GM21515 (cell line): Measurements from ENCODE around the gene MEGF6.

ENCODE experiments used
- ATAC-seq: cut with Tn5 transposase; IDR thresholded peaks from one replicate; pipeline ENCODE4 v1.9.1; 2021; ENCODE audit not compliant: unreplicated experiment

MEGF6 gene

DNA sequence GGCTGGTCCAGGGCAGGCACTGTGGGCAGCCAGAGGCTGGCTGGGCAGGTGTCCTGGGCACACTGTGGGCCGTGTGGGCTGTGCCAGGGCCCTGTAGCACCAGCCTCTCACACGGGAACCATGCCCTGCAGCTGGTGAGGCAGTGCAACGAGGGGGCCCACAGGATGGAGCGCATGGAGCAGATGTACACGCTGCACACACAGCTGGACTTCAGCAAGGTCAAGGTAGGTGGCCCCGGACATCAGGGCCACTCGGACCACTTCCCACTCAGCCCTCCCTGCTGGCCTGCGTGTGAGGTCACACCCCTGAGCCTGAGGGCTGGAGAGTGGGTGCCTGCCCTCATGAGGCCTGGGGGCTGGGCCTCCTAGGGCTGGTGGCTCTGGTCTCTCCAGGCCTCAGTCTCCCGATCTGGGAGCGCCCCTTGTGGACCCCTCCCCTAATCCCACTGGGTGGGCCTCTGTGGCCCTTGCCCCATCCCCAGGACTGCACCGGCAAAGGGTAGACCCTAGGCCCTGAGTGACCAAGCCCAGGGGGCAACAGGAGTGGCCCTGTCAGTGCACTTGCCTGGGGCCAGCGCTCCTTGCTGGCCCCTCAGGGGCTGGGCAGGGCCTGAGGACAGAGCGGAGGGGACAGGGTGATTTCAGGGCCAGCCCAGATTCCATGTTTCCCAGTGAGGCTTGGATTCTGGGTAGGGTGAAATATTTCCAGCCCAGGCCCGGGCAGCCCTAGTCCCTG lies 135.3 kb downstream of the MEGF6 start:
- ATAC-seq = no peak

DNA sequence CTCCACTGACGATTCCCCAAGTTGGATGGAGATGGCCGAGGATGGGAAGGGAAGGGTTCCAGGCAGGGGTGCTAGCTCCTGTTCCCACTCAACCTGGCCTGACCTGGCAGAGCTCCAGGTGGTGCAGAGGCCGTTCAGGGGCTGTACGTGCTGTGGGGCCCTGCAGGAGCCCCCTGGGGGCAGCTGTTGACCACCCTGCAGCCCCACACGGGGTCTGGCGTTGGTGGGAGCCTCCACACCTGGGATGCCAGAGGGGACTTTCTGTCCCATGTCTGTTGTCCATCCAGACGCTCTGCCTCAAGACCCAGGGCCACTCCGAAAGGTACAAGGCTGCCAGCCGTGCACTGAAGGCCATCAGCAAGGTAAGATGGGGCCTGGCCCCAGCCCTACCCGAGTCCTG lies 136.9 kb downstream of the MEGF6 start:
- no peak for ATAC-seq

DNA sequence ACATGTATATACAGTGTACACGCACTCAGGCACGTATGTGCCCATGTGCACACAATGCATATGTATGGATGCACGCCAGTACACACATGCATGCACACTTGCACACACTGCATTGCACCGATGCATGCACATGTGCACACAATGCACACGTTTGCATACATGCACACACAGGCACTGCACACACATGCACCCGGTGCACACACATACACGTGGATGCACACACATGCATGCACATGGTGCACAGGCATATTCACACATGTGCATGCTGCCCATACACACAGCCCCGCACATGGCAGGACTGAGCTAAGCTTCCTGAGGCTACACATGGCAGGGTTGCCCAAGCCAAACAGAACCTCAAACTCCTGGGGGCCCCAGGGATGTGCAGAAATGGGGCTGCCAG lies 137.3 kb downstream of the MEGF6 start:
- no peak for ATAC-seq

DNA sequence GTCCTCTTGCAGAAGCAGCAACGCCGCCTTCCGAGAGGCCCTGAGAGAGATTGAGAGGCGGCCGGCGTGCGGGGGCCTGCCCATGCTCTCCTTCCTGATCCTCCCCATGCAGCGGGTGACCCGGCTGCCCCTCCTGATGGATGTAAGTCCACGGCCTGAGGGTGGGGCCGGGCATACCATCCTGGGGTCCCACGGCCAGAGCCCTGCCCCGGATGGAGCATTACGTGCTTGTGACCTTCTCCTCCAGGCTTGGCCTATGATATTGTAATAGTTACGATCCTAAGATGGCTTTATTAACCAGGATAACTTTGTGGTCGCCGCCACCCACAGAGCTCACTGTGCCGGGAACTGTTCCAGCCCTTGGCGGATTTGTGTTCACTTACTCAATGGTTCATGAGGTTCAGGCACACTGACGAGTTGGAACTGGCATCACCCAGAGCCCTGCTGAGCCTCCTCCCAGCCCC lies 137.9 kb downstream of the MEGF6 start:
- no peak for ATAC-seq

DNA sequence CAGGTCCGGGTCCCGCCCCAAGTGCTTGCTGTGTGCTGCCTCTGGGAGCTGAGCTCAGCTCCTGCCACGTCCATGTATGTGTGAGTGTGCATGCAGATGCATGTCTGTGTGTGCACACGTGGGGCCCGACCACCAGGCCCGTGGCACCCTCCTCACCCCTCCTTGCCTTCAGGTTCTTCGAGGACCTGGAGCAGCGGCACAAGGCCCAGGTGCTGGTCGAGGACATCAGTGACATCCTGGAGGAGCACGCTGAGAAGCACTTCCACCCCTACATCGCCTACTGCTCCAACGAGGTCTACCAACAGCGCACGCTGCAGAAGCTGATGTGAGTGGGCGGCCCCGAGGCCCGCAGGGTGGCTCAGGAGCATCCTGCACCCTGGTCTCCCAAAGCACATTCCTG lies 138.4 kb downstream of the MEGF6 start:
- no peak for ATAC-seq

DNA sequence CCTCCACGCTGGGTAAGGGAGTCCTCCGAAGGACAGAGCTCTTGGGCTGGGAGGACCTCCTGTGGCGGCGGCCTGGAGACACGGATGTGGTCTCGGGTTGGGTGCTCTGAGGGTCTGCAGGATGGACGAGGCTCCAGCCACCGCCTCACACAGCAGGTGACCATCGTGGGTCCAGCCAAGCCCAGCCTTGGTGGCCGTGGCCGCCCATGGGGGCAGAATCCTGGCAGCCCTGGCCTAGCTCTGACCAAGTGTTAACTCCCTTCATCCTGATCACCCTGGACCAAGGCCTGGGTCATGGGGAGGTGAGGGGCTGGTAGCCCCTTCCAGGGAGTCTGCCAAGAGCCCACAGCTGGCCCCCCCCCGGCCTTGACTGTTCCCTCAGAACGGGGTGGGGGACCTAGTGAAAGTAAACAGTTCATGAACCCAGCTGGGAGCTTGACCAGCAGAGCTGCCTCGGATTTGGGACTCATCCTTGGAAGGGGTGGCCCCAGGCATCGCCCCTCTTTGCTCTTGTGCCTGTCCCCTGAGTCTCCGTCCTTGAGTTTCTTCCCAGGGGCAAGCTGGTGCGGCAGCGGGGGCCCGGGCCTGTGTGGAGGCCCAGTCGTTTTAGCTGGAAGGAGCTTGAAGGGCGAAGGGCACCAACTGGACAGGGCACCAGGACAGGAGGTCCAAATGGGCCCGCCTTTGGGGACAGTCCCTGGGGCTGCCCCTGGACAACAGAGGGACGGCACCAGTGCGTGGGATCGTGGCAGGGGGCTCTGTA lies 139.0 kb downstream of the MEGF6 start:
- ATAC-seq = no peak

DNA sequence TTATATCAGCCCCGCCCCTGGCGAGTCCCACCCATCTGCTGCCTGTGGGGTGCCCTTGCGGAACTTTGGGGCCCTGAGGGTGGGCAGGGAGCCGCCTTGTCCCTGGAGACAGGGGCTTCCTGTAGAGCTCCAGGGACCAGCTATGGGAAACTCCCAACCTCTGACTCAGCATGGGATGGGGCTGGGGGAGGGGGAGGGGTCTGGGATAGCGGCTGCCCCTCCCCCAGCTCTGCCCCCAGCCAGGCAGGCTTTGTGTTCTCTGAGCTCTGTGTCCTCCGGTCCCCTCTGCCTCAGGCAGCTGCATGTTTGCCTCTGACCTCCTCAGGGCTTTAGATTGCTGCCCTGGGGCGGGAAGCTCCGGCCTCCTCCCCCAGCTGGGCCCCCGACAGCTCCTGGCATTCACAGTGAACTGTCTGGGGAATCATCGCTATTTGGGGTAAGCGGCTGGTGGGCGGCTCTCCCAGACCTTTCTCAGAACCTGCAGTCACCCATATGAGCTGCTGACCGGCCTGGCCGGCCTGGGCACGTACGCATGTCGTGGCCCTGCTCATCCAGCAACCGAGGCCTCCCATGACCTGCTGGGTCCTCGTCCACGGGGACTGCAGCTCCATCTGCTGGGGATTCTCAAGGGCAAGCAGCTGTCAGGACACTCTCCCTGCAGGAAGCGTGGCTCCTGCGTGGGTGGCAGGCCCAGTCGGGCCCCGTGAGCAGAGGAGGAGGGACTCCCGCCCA lies 139.8 kb downstream of the MEGF6 start:
- no peak for ATAC-seq

DNA sequence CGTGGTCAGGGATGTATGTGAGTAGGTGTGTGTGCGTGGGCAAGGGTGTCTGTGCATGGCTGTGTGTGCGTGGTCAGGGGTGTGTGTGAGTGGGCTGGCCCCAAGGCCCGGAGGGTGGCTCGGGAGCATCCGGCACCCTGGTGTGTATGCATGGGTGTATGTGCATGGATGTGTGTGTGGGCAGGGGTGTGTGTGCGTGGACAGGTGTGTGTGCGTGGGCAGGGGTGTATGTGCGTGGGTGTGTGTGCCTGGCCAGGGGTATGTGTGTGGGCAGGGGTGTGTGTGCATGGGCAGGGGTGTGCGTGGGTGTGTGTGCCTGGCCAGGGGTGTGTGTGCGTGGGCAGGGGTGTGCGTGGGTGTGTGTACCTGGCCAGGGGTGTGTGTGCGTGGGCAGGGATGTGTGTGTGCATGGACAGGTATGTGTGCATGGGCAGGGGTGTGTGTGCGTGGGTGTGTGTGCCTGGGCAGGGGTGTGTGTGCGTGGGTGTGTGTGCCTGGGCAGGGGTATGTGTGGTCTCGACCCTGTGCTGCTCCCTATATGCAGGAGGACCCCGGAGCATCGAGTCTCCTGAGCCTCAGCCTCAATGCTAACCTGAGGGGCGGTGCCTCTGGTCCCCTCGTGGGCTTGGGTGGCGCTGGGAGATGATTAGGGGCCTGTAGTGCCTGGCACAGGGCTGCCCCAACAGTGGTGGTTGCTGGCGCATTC lies 140.5 kb downstream of the MEGF6 start:
- no peak for ATAC-seq

DNA sequence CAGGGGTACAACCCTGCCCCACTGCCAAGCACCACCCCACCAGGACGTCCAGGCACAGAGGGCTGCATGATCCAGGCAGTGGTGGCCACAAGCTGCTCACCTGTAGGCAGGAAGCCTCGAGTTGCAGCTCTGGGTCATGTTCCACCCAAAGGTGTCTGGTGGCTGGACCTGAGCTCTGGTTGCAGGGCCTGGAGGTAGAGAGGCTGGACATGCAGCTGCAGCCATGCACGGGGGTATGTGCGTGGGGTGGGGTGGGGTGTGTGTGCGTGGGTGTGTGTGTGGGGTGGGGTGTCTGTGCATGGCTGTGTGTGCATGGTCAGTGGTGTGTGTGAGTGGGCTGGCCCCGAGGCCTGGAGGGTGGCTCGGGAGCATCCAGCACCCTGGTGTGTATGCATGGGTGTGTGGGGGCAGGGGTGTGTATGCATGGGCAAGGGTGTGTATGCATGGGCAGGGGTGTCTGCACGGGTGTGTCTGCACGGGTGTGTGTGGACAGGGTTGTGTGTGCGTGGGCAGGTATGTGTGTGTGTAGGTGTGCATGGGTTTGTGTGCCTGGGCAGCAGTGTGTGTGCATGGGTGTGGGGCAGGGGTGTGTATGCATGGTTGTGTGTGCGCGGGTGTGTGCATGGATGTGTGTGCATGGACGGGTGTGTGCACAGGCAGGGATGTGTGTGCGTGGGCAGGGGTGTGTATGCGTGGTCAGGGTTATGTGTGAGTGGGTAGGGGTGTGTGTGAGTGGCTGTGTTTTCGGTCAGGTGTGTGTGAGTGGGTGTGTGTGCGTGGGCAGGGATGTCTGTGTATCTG lies 141.3 kb downstream of the MEGF6 start:
- no peak for ATAC-seq

DNA sequence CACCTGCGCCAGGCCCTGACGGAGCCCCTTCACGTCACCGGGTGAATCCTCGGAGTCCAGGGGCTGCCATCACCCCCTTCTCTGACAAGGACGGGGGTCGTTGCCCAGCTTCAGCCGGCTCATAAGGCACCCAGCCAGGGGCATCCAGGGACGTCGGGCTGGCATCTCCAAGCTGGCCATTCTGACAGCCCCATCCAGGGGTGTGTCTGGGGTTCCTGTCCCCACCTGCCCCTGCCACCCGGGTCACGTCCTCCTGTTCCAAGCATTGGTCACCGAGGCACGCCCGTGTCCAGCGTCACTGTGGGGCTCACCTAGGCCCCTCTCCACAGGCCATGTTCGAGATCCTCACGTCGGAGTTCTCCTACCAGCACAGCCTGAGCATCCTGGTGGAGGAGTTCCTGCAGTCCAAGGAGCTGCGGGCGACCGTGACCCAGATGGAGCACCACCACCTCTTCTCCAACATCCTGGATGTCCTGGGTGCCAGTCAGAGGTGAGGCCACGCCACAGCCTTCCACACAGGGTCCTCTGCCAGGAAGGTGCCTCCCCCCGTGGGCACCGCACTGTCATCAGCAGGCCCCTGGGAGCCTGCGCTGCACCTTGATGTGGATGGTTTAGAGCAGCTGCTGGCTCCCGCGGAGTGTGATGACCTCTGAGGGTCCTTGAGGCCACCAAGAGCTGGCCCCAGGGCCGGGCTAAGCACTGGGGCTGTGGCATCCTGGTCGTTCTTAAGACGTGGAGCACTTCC lies 142.0 kb downstream of the MEGF6 start:
- no peak for ATAC-seq

DNA sequence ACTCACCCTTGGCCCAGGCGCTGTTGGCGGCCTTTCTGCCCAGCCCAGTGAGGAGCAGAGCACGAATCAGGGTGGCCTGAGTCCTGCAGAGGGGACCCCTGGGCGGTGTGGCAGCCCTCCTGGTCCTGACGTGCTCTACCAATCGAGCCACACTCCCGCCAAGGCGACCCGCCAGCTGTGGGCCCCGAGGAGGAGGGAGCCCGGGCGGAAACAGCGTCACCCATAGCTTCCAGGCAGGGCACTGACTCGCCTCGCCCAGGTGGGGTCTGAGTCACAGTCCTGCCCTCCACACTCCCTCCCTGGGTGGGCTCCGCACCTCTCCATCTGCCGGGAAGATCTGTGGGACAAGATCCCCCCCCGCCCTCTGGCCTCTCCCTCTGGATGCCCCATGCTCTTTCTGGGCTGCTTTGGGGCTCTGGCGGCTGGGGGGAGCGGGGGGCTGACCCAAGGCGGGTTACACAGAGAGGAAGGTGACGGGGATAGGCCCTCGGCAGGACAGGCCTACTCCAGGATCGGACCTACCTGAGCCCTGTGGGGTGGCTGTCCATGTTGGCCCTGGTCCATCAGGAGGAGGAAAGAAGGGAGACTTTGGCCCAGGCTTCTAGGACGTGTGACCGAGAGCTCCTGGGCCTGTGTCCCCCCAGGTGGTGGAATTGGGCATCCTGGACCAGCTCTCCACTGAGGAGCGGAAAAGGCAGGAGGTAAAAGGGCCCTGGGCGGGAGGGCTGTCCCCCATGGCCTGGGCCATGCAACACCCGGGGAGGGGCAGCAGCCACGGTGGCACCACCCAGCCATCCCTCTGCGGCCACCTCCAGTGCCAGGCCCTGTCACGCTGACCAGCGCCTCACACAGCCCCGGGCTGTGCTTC lies 142.8 kb downstream of the MEGF6 start:
- no peak for ATAC-seq

DNA sequence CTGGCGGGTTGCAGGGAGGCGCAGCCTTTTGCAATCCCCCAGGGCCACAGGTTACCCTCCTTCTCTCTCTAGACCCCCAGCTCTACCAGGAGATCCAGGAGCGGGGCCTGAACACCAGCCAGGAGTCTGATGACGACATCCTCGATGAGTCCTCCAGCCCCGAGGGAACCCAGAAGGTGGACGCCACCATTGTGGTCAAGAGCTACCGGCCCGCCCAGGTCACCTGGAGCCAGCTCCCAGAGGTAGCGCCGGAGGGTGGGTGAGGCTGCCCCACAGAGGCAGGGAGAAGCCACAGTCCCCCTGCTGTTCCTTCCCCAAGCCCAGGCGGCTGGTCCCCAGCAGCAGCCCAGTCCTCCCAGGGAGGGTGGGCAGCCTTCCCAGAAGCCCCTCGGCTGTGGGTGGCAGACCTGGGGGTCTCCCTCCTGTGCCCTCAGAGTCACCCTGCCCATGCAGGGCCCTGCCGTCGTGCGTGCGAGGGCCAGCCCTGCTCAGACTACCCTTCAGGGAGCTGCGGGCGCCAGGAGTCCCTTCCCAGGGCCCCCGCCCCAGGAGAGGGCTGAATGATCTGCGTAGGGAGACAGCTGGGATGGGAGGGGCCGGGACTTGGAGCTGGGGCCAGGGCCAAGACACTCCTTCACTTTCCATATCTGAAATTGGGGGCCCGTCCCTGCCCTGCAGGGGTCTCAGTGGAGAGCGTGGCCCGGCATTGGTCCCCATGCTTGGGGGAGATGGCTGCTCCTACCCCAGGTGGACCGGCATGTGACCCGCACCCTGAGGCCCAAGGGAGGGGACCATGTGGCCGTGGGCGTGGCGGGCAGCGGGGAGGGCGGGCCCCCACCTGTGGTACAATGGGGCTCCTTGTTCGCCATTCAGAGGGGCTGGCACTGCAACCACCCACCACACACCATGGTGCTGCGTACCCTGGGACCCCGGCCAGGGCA lies 143.9 kb downstream of the MEGF6 start:
- ATAC-seq = no peak

DNA sequence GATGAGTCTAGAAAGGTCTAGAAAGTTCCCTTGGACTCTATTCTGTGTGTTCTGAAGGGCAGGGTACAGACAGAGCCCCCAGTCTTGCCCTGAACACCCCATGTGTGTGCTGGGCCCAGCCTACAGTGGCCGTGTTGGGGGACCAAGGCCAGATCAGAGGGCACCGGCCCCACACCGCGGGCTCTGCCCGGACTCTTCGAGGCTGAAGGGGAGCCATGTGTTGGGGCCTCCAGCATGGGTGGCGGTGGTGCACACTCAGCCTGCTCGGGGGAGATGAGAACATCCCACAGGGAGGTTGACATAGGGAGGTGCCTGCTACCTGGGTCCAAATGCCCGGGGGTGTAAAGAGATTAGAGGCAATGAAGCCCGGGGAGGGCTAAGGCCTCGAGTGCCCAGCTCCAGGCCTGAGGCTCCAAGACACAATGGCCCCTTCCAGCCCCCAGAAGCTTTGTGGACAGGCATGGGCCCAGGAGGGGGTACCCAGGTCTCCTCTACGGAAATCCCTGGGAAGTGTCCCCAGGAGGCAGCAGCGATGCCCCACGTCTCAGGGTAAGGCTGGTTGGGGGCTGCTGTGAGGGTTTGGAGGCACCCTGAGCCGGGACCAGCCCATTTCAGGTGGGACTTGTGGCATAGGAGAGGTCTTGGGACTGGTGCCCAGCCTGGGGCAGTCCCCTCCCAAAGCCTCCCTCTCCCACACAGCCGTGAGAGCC lies 144.8 kb downstream of the MEGF6 start:
- no peak for ATAC-seq

DNA sequence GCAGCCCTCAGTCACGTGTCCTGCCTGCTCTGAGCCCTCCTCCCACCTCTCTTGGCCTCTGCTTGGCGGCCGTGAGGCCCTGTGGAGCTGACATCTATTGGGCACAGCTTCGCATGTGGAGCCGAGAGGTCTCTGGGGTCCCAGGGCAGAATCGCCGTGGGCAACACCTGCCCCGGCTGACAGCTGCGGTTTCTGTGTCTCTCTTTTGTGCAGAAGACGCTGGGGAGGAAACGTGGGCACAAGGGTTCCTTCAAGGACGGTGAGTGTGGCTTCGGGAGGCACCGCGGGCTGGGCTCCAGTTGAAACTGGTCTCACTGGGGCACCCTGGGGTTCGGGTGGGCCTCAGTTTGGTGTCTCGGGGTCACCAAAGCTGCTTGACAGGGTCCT lies 145.4 kb downstream of the MEGF6 start:
- ATAC-seq = no peak

DNA sequence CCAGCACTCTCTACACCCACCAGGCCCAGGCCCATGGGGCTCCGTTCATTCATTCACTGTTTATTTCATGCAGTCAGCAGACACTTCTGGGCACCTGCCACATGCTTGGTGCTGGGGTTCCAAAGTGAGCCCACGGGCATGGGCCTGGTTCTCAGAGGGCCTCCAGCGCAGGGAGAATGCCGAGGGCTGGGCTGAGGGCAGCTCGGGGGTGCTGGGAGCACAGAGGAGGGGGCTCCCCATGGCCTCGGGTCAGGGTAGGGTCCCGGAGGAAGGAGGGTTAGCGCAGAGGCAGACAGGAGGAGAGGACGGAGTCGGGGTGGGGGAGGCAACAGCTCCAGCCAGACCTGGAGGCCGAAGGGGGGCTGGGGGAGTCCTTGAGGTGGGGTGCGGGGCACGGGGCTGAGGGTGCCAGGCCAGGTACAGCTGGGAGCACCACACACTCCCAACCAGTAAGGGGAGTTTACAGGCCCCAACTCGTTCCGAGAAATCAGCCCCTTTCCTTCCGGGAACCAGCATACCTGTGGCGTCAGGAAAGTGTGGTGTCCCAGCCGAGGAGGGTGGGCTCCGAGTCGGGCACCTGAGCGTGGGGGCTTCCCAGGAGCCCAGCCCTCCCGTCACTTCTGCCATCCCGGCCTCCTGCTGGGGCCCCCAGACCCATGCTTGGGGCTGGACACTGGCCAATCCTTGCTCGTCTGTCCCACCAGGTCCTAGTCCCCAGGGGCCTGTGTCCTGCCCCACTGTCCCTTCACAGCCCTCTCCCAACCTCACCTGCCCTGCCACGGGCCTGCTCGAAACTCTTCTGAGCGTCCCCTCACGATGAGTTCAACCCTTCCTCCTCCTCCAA lies 146.0 kb downstream of the MEGF6 start:
- ATAC-seq = no peak

DNA sequence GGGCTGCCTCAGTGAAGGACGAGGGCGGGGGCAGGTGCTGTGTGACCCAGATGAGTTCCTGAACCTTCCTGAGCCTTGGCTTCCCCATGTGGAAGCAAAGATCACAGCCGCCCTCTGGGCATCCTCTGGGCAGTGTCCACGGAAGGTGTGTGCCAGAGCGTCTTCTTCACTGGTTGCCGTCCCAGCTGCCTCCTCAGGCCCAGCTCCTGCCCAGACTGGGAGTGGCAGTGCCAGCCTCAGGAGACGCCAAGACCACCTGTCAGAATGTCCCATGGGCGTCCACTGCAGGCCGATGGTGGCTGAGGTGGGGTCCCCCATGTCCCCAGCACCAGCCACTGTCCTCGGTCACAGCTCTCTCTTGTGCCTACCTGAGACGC lies 146.7 kb downstream of the MEGF6 start:
- ATAC-seq = no peak
